HepG2 (cell line): ENCODE data around the gene UBE2O. TPM values are rescaled to one million over a fixed set of nuclear protein-coding genes. Genes with fewer than 3 reads are reported as not detected.

Experiments used
- ATF5 ChIP-seq: sonication (generic); formaldehyde crosslinking; IDR thresholded peaks from 2 replicates; pipeline ENCODE4 v1.4.0; 2020; ENCODE audit warnings: mild to moderate bottlenecking, low read depth, missing genetic modification reagents
- CTCF ChIP-seq: sonication (generic); formaldehyde crosslinking; IDR thresholded peaks from 2 replicates; pipeline ENCODE4 v1.5.0; 2020; ENCODE audit warnings: mild to moderate bottlenecking, missing genetic modification reagents, moderate library complexity
- DRAP1 ChIP-seq: IDR thresholded peaks from 2 replicates; pipeline ENCODE4 v1.6.1; 2016; ENCODE audit warnings: missing genetic modification reagents, missing compliant biosample characterization
- FOXA3 ChIP-seq: IDR thresholded peaks from 2 replicates; pipeline ENCODE4 v1.6.1; 2016; ENCODE audit warnings: missing genetic modification reagents, missing compliant biosample characterization
- GTF2F1 ChIP-seq: fragments of 150-350 bp; IDR thresholded peaks from 2 replicates; pipeline ENCODE4 v1.6.1; 2014; ENCODE audit warnings: low read length
- IKZF1 ChIP-seq: fragments of 450-650 bp; IDR thresholded peaks from 2 replicates; pipeline ENCODE4 v1.7.1; 2016
- IKZF4 ChIP-seq: sonication (generic); formaldehyde crosslinking; IDR thresholded peaks from 2 replicates; pipeline ENCODE4 v1.5.1; 2020; ENCODE audit warnings: borderline replicate concordance, mild to moderate bottlenecking, low read depth, missing genetic modification reagents; ENCODE audit errors: not compliant biosample characterization
- JARID2 ChIP-seq: sonication (generic); formaldehyde crosslinking; IDR thresholded peaks from 2 replicates; pipeline ENCODE4 v1.8.1; 2023; ENCODE audit warnings: missing genetic modification reagents, inconsistent platforms; ENCODE audit not compliant: insufficient replicate concordance
- KMT2B ChIP-seq: IDR thresholded peaks from 2 replicates; pipeline ENCODE4 v1.6.1; 2016; ENCODE audit warnings: missing genetic modification reagents, missing compliant biosample characterization
- LBX2 ChIP-seq: sonication (generic); formaldehyde crosslinking; IDR thresholded peaks from 2 replicates; pipeline ENCODE4 v1.5.0; 2020; ENCODE audit warnings: missing genetic modification reagents, mild to moderate bottlenecking, borderline replicate concordance
- RBFOX2 ChIP-seq: fragments of 200-400 bp; formaldehyde crosslinking; IDR thresholded peaks from 2 replicates; pipeline ENCODE4 v1.6.1; 2017; ENCODE audit warnings: low read depth, mild to moderate bottlenecking, low read length
- ZNF318 ChIP-seq: sonication (generic); formaldehyde crosslinking; IDR thresholded peaks from 2 replicates; pipeline ENCODE4 v1.4.0; 2020; ENCODE audit warnings: mild to moderate bottlenecking, missing genetic modification reagents
- ZNF574 ChIP-seq: sonication (generic); formaldehyde crosslinking; IDR thresholded peaks from 2 replicates; pipeline ENCODE4 v1.4.0; 2020; ENCODE audit warnings: missing genetic modification reagents
- polyA plus RNA-seq, 8 experiments: library from polyadenylated mRNA; depleted of rRNA in 3 of 8; stranded (reverse) in 7 of 8; unstranded in 1 of 8; fragments of >200 nt; fragmentation: Illumina TruSeq in 4 of 8; extraction: Trizol in 4 of 8; gene quantifications; 2 replicates each; pipeline versions ENCODE4 v1.2.1 to v1.2.3, GENCODE V29; 2011 to 2016; ENCODE audit warnings: low read depth in 4 of 8, missing spikeins in 1 of 8, mixed read lengths in 1 of 8; ENCODE audit not compliant: insufficient read depth in 1 of 8
- total RNA-seq, 5 experiments: library from RNA; depleted of rRNA; stranded (reverse); fragments of >200 nt; fragmentation: Illumina TruSeq; extraction: Trizol; gene quantifications; 2 replicates each; pipeline ENCODE4 v1.2.3, GENCODE V29; 2016; ENCODE audit warnings: low read depth in 1 of 5

UBE2O gene
- total and polyA plus RNA-seq, 2 of the 13 experiments (the other 11 are each of a cell fraction or from before 2014, with no cell fraction given) = 21.5 to 23.5 TPM

- TF ChIP-seq ZNF318 (CRISPR knock-in tag) (no peak), CTCF (CRISPR knock-in tag) (peak; percentile 52), IKZF1 (no peak), KMT2B (no peak; the same call in 1 of the 2 replicates), RBFOX2 (no peak), GTF2F1 (no peak), LBX2 (CRISPR knock-in tag) (no peak), JARID2 (CRISPR knock-in tag) (no peak), ATF5 (no peak), ZNF574 (CRISPR knock-in tag) (peak; percentile 29; the same call in 1 of the 2 replicates), FOXA3 (CRISPR knock-in tag) (peak; percentile 5; the same call in 1 of the 2 replicates), DRAP1 (CRISPR knock-in tag) (0 out of 2 replicates have a peak, but pooled peaks have one; percentile 21), IKZF4 (CRISPR knock-in tag) (no peak)
Observed at GRCh38 chr17:76388966-76389888, 63.7 kb downstream of the UBE2O start (continued).
